A549 (cell line): ENCODE measurements around the gene RPS15. TPM values are rescaled to one million over a fixed set of nuclear protein-coding genes. Genes with fewer than 3 reads are reported as not detected.

Experiments used
- ATAC-seq, 2 experiments: fragments of 200-7000 bp in 1 of 2; fragments of >200 bp in 1 of 2; cut with Nextera tagmentation in 1 of 2; cut with Tn5 transposase in 1 of 2; 3 replicates each; pipeline versions ENCODE4 v1.8.0 to v1.9.1; 2018 to 2020; ENCODE audit warnings: mild to moderate bottlenecking in 1 of 2, moderate library complexity in 1 of 2
- CTCF ChIA-PET: fragments of 300-600 bp; sonication (Branson Sonifier 250); formaldehyde crosslinking; extraction: SDS; loops from one replicate; lab custom pipeline; 2021; ENCODE audit warnings: antibody characterized with exemption, inconsistent platforms; lab: Yijun Ruan, JAX
- POLR2A ChIA-PET: fragments of 350-600 bp; formaldehyde crosslinking; extraction: SDS; loops from one replicate; lab custom pipeline; 2021; ENCODE audit warnings: antibody characterized with exemption, inconsistent platforms; lab: Yijun Ruan, JAX
- DNase-seq, 2 experiments: peaks; one replicate each; pipeline versions ENCODE4 v3.0.0 to v3.0.0-alpha.2; 2011 to 2016; ENCODE audit warnings: low read depth in 1 of 2, low spot score in 1 of 2
- FAIRE-seq: peaks from 2 replicates; lab custom pipeline; 2011; peaks lifted over from hg19 to GRCh38; lab: Jason Lieb, UNC
- H3K27ac ChIP-seq, 2 experiments: fragments of >200 bp; sonication (Bioruptor Twin); formaldehyde crosslinking; 3 replicates each; pipeline ENCODE4 v1.5.1; 2016 to 2017
- H3K4me1 ChIP-seq: fragments of >200 bp; sonication (Bioruptor Twin); formaldehyde crosslinking; 3 replicates; pipeline ENCODE4 v1.6.1; 2016
- H3K4me2 ChIP-seq: fragments of >200 bp; sonication (Bioruptor Twin); formaldehyde crosslinking; 3 replicates; pipeline ENCODE4 v1.6.1; 2016
- H3K4me3 ChIP-seq: fragments of >200 bp; sonication (Bioruptor Twin); formaldehyde crosslinking; 3 replicates; pipeline ENCODE4 v1.5.1; 2016
- H3K9me3 ChIP-seq: fragments of >200 bp; sonication (Bioruptor Twin); formaldehyde crosslinking; 3 replicates; pipeline ENCODE4 v1.6.1; 2016
- MYC ChIP-seq: IDR thresholded peaks from 2 replicates; pipeline ENCODE4 v1.6.1; 2012; ENCODE audit warnings: mild to moderate bottlenecking, inconsistent platforms, low read length, improper control_type of control experiment, borderline replicate concordance
- NFE2L2 ChIP-seq: fragments of 150-350 bp; conservative IDR thresholded peaks from 2 replicates; pipeline ENCODE4 v1.6.1; 2014; ENCODE audit warnings: low read length
- TFCP2L1 ChIP-seq: fragments of 250-450 bp; sonication (Bioruptor Pico); IDR thresholded peaks from 2 replicates; pipeline ENCODE4 v1.5.0; 2021; ENCODE audit warnings: mild to moderate bottlenecking
- ZNF302 ChIP-seq: fragments of 250-450 bp; sonication (Bioruptor Pico); IDR thresholded peaks from 2 replicates; pipeline ENCODE4 v1.9.0; 2021; ENCODE audit warnings: inconsistent platforms, mild to moderate bottlenecking, moderate library complexity
- WGBS: methylation state at CpG from one replicate; pipeline ENCODE4 v1.1.6; 2017; ENCODE audit errors: missing lambda C conversion rate; 5-methylcytosine and 5-hydroxymethylcytosine counted together
- polyA plus RNA-seq, 4 experiments: library from polyadenylated mRNA; depleted of rRNA in 3 of 4; stranded (reverse); fragments of >200 nt; fragmentation: RNase III in 1 of 4; extraction: RNeasy Plus Mini Kit Qiagen cat#74134 plus additional on column Dnase treatment in 1 of 4; gene quantifications; 2 replicates in 3 of 4; 3 replicates in 1 of 4; pipeline ENCODE4 v1.2.3, GENCODE V29; 2011 to 2017
- TF ChIP-seq, protein P1 (sequence below): fragments of 200-600 bp; sonication (generic); IDR thresholded peaks from 2 replicates; pipeline ENCODE4 v1.6.1; 2016; ENCODE audit warnings: antibody characterized with exemption, mild to moderate bottlenecking, moderate library complexity
- TF ChIP-seq, protein P2 (sequence below): IDR thresholded peaks from 2 replicates; pipeline ENCODE4 v1.6.1; 2012; ENCODE audit warnings: low read depth, borderline replicate concordance
- TF ChIP-seq, protein P3 (sequence below): IDR thresholded peaks from 2 replicates; pipeline ENCODE4 v1.6.1; 2012
- TF ChIP-seq, protein P4 (sequence below): fragments of >200 bp; sonication (Bioruptor Twin); formaldehyde crosslinking; IDR thresholded peaks from 3 replicates; pipeline ENCODE4 v1.5.1; 2016
- TF ChIP-seq, protein P5 (sequence below): fragments of 250-450 bp; sonication (Bioruptor Pico); IDR thresholded peaks from 2 replicates; pipeline ENCODE4 v1.5.0; 2021; ENCODE audit warnings: mild to moderate bottlenecking, moderate library complexity, borderline replicate concordance

Gene RPS15
- polyA plus RNA-seq, 2 of the 4 experiments (the other 2 are of a cell fraction) = 525 to 1,458 TPM

DNA sequence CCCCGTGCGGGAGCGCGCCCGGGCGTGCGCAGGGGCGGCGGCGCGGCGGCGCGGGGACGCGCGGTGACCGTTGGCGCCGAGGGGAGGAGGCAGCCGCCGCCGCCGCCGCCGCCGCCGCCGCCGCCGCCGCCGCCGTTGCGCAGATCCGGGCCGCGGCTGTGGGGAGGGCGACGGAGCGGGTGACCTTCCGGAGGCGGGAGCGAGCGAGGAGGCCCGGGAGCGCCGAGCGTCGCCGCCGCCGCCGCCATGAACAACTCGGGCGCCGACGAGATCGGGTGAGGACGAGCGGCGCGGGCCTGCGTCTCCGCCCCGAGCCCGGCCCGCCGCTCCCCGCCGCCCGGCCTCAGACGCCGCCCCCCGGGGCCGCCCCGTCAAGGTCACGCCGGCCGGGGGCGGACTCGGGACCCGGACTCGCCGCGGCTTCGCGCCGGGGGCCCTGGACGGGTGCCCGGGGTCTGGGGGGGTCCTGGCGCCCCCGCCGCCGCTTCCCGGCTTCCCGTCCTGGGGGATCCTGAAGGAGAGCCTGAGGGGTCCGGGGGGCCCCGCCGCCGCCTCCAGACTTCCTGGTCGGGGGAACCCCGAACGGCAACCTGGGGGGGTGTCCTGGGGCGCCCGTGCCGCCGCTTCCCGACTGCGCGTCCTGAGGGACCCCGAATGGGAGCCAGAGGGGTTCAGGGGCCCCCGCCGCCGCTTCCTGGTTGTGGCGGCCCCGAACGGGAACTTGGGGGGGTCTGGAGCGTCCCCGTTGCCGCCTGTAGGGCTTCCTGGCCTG, 30.5 kb upstream of the RPS15 start, which contains the start of gene DAZAP1:
Gene DAZAP1 (plus strand): TSS at position 59 of the 772 bp plus-strand sequence. CDS start 188 bp downstream, at position 247.
- Histone ChIP-seq H3K4me3 (peak within 1 kb of the TSS; percentile 90), H3K27ac (peak within 1 kb of the TSS; percentile 100), H3K4me1 (peaks cover 20% of the 10 kb centered on the region; the same call in 2 of the 3 replicates), H3K4me2 (peak within 1 kb of the TSS; percentile 92), H3K9me3 (no peaks in the 10 kb centered on the region)
- CTCF ChIA-PET = no interaction called here
- POLR2A ChIA-PET = no interaction called here
- ATAC-seq (no peak; a peak in 2 of 6 replicates), FAIRE-seq (no peak), DNase-seq (no peak)
- WGBS = no CpG with 5 or more reads among the region's 121 CpGs
- no peak for TF ChIP-seq NFE2L2
- no peak for TF ChIP-seq ZNF302 (CRISPR knock-in tag)

DNA sequence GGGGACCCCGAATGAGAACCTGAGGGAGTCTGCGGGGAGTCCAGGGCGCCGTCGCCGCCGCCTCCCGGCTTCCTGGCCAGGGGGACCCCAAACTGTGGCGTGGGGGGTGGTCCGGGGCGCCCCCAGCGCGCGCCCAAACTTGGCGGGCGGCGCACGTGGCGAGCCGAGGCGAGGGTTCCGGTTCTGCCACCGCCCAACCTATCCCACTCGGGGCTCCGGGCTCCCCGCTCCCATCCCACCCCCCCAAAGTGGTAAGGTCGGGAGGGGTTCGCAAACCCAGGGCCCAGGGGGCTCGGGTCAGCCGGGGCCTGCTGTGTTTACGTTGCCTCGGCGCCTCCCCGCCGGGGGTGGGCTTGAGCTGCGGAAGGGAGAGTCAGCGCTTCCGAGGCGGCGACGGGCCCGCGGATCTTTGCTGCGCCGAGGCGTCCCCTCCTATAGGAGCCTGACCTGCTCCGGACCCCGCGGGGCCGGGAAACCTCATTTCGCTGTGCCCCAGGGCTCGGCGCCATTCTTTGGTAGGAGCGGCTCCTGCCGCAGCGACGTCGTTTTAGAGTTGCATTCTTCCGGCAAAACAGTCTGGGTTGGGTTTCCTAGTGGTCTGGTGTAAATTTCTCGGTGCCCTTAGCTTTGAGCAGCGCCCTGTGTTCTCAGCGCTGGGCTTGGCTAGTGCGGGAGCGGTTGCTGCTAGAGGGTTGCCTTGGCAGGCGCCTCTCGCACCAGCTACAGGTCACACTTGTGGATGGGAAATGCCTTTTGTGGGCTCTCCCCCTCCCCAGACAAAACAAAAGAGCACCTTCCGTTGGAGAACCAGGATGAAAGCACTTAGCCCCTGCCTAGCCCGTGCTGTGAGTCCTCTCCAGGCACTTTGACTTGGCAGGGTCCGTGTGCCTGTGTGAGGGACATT, 29.6 kb upstream of the RPS15 start:
- ATAC-seq (peak in 1 of 2 experiments; percentile 34; a peak in 3 of 6 replicates), FAIRE-seq (no peak), DNase-seq (no peak)
- TF ChIP-seq MYC (peak; percentile 59; the same call in 1 of the 2 replicates), NFE2L2 (no peak), TFCP2L1 (CRISPR knock-in tag) (no peak)
- TF ChIP-seq, protein P1, sequence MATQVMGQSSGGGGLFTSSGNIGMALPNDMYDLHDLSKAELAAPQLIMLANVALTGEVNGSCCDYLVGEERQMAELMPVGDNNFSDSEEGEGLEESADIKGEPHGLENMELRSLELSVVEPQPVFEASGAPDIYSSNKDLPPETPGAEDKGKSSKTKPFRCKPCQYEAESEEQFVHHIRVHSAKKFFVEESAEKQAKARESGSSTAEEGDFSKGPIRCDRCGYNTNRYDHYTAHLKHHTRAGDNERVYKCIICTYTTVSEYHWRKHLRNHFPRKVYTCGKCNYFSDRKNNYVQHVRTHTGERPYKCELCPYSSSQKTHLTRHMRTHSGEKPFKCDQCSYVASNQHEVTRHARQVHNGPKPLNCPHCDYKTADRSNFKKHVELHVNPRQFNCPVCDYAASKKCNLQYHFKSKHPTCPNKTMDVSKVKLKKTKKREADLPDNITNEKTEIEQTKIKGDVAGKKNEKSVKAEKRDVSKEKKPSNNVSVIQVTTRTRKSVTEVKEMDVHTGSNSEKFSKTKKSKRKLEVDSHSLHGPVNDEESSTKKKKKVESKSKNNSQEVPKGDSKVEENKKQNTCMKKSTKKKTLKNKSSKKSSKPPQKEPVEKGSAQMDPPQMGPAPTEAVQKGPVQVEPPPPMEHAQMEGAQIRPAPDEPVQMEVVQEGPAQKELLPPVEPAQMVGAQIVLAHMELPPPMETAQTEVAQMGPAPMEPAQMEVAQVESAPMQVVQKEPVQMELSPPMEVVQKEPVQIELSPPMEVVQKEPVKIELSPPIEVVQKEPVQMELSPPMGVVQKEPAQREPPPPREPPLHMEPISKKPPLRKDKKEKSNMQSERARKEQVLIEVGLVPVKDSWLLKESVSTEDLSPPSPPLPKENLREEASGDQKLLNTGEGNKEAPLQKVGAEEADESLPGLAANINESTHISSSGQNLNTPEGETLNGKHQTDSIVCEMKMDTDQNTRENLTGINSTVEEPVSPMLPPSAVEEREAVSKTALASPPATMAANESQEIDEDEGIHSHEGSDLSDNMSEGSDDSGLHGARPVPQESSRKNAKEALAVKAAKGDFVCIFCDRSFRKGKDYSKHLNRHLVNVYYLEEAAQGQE = no peak
- TF ChIP-seq, protein P2, sequence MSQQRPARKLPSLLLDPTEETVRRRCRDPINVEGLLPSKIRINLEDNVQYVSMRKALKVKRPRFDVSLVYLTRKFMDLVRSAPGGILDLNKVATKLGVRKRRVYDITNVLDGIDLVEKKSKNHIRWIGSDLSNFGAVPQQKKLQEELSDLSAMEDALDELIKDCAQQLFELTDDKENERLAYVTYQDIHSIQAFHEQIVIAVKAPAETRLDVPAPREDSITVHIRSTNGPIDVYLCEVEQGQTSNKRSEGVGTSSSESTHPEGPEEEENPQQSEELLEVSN = peak; percentile 59; the same call in 1 of the 2 replicates
- TF ChIP-seq, protein P3, sequence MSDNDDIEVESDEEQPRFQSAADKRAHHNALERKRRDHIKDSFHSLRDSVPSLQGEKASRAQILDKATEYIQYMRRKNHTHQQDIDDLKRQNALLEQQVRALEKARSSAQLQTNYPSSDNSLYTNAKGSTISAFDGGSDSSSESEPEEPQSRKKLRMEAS = peak; percentile 75; the same call in 1 of the 2 replicates
- TF ChIP-seq, protein P4, sequence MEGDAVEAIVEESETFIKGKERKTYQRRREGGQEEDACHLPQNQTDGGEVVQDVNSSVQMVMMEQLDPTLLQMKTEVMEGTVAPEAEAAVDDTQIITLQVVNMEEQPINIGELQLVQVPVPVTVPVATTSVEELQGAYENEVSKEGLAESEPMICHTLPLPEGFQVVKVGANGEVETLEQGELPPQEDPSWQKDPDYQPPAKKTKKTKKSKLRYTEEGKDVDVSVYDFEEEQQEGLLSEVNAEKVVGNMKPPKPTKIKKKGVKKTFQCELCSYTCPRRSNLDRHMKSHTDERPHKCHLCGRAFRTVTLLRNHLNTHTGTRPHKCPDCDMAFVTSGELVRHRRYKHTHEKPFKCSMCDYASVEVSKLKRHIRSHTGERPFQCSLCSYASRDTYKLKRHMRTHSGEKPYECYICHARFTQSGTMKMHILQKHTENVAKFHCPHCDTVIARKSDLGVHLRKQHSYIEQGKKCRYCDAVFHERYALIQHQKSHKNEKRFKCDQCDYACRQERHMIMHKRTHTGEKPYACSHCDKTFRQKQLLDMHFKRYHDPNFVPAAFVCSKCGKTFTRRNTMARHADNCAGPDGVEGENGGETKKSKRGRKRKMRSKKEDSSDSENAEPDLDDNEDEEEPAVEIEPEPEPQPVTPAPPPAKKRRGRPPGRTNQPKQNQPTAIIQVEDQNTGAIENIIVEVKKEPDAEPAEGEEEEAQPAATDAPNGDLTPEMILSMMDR = no peak
- TF ChIP-seq, protein P5, sequence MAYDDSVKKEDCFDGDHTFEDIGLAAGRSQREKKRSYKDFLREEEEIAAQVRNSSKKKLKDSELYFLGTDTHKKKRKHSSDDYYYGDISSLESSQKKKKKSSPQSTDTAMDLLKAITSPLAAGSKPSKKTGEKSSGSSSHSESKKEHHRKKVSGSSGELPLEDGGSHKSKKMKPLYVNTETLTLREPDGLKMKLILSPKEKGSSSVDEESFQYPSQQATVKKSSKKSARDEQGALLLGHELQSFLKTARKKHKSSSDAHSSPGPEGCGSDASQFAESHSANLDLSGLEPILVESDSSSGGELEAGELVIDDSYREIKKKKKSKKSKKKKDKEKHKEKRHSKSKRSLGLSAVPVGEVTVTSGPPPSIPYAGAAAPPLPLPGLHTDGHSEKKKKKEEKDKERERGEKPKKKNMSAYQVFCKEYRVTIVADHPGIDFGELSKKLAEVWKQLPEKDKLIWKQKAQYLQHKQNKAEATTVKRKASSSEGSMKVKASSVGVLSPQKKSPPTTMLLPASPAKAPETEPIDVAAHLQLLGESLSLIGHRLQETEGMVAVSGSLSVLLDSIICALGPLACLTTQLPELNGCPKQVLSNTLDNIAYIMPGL (CRISPR knock-in tag) = no peak
- Histone ChIP-seq H3K4me1 (peaks cover 18% of the 10 kb centered on the region; the same call in 2 of the 3 replicates), H3K9me3 (no peaks in the 10 kb centered on the region), H3K4me3 (peak overlapping the region; percentile 90), H3K4me2 (peak overlapping the region; percentile 77), H3K27ac (peak overlapping the region; percentile 100)
- CTCF ChIA-PET = interaction anchor here (1.9 kb wide), 1 partner anchor 92 kb away, joined by 4 read pairs; no protein-coding TSS in a partner anchor
- WGBS = no CpG with 5 or more reads among the region's 69 CpGs
- POLR2A ChIA-PET = interaction anchor here (0.7 kb wide), 1 partner anchor 878 kb away, joined by 7 read pairs; no protein-coding TSS in a partner anchor
